HepG2 (cell line): Measurements from ENCODE around the gene SLC1A4. TPM values are rescaled to one million over a fixed set of nuclear protein-coding genes. Genes with fewer than 3 reads are reported as not detected.

ENCODE experiments used
- CBX5 ChIP-seq: sonication (generic); formaldehyde crosslinking; IDR thresholded peaks from 2 replicates; pipeline ENCODE4 v1.4.0; 2020; ENCODE audit warnings: missing genetic modification reagents, borderline replicate concordance
- CREBL2 ChIP-seq: sonication (generic); formaldehyde crosslinking; IDR thresholded peaks from 2 replicates; pipeline ENCODE4 v1.8.1; 2023; ENCODE audit warnings: missing genetic modification reagents, mild to moderate bottlenecking, borderline replicate concordance
- EED ChIP-seq: sonication (generic); formaldehyde crosslinking; IDR thresholded peaks from 2 replicates; pipeline ENCODE4 v1.5.0; 2020; ENCODE audit warnings: mild to moderate bottlenecking, missing genetic modification reagents
- FOSL2 ChIP-seq: sonication (generic); formaldehyde crosslinking; IDR thresholded peaks from 2 replicates; pipeline ENCODE4 v1.4.0; 2020; ENCODE audit warnings: missing genetic modification reagents
- FOXO1 ChIP-seq: sonication (generic); formaldehyde crosslinking; IDR thresholded peaks from 2 replicates; pipeline ENCODE4 v1.4.0; 2020; ENCODE audit warnings: missing genetic modification reagents
- HNRNPLL ChIP-seq: fragments of 200-400 bp; formaldehyde crosslinking; IDR thresholded peaks from 2 replicates; pipeline ENCODE4 v1.6.1; 2017; ENCODE audit warnings: mild to moderate bottlenecking, low read depth, low read length; ENCODE audit not compliant: poor library complexity, severe bottlenecking
- IKZF5 ChIP-seq: IDR thresholded peaks from 2 replicates; pipeline ENCODE4 v1.6.1; 2018; ENCODE audit warnings: missing genetic modification reagents, mild to moderate bottlenecking, missing compliant biosample characterization
- MTERF4 ChIP-seq: sonication (generic); formaldehyde crosslinking; IDR thresholded peaks from 2 replicates; pipeline ENCODE4 v1.8.0; 2023; ENCODE audit warnings: mild to moderate bottlenecking, missing genetic modification reagents
- NR3C1 ChIP-seq: sonication (generic); formaldehyde crosslinking; IDR thresholded peaks from 2 replicates; pipeline ENCODE4 v1.4.0; 2020; ENCODE audit warnings: missing genetic modification reagents
- RELA ChIP-seq: sonication (generic); formaldehyde crosslinking; IDR thresholded peaks from 2 replicates; pipeline ENCODE4 v1.4.0; 2020; ENCODE audit warnings: missing genetic modification reagents
- SSRP1 ChIP-seq: IDR thresholded peaks from 2 replicates; pipeline ENCODE4 v1.6.1; 2016; ENCODE audit warnings: control low read depth
- ZFP82 ChIP-seq: sonication (generic); formaldehyde crosslinking; IDR thresholded peaks from 2 replicates; pipeline ENCODE4 v1.5.1; 2020; ENCODE audit warnings: mild to moderate bottlenecking, missing genetic modification reagents, borderline replicate concordance
- ZMYM2 ChIP-seq: sonication (generic); formaldehyde crosslinking; IDR thresholded peaks from 2 replicates; pipeline ENCODE4 v1.8.0; 2022; ENCODE audit warnings: mild to moderate bottlenecking, missing genetic modification reagents
- ZNF770 ChIP-seq: sonication (generic); formaldehyde crosslinking; IDR thresholded peaks from 2 replicates; pipeline ENCODE4 v1.5.0; 2020; ENCODE audit warnings: mild to moderate bottlenecking, missing genetic modification reagents
- ZNF788 ChIP-seq: sonication (generic); formaldehyde crosslinking; IDR thresholded peaks from 2 replicates; pipeline ENCODE4 v1.5.0; 2020; ENCODE audit warnings: mild to moderate bottlenecking, missing genetic modification reagents, borderline replicate concordance
- ZSCAN31 ChIP-seq: sonication (generic); formaldehyde crosslinking; IDR thresholded peaks from 2 replicates; pipeline ENCODE4 v1.5.0; 2020; ENCODE audit warnings: low read depth, mild to moderate bottlenecking, missing genetic modification reagents
- polyA plus RNA-seq, 8 experiments: library from polyadenylated mRNA; depleted of rRNA in 3 of 8; stranded (reverse) in 7 of 8; unstranded in 1 of 8; fragments of >200 nt; fragmentation: Illumina TruSeq in 4 of 8; extraction: Trizol in 4 of 8; gene quantifications; 2 replicates each; pipeline versions ENCODE4 v1.2.1 to v1.2.3, GENCODE V29; 2011 to 2016; ENCODE audit warnings: low read depth in 4 of 8, missing spikeins in 1 of 8, mixed read lengths in 1 of 8; ENCODE audit not compliant: insufficient read depth in 1 of 8
- total RNA-seq, 5 experiments: library from RNA; depleted of rRNA; stranded (reverse); fragments of >200 nt; fragmentation: Illumina TruSeq; extraction: Trizol; gene quantifications; 2 replicates each; pipeline ENCODE4 v1.2.3, GENCODE V29; 2016; ENCODE audit warnings: low read depth in 1 of 5
- TF ChIP-seq, protein P1 (sequence below): sonication (generic); formaldehyde crosslinking; IDR thresholded peaks from 2 replicates; pipeline ENCODE4 v1.5.1; 2020; ENCODE audit warnings: missing genetic modification reagents, mild to moderate bottlenecking, borderline replicate concordance
- TF ChIP-seq, protein P2 (sequence below): sonication (generic); formaldehyde crosslinking; IDR thresholded peaks from 2 replicates; pipeline ENCODE4 v1.5.1; 2020; ENCODE audit warnings: mild to moderate bottlenecking, missing genetic modification reagents, borderline replicate concordance

The SLC1A4 gene
- total and polyA plus RNA-seq, 2 of the 13 experiments (the other 11 are each of a cell fraction or from before 2014, with no cell fraction given): 21.0 to 39.6 TPM

DNA sequence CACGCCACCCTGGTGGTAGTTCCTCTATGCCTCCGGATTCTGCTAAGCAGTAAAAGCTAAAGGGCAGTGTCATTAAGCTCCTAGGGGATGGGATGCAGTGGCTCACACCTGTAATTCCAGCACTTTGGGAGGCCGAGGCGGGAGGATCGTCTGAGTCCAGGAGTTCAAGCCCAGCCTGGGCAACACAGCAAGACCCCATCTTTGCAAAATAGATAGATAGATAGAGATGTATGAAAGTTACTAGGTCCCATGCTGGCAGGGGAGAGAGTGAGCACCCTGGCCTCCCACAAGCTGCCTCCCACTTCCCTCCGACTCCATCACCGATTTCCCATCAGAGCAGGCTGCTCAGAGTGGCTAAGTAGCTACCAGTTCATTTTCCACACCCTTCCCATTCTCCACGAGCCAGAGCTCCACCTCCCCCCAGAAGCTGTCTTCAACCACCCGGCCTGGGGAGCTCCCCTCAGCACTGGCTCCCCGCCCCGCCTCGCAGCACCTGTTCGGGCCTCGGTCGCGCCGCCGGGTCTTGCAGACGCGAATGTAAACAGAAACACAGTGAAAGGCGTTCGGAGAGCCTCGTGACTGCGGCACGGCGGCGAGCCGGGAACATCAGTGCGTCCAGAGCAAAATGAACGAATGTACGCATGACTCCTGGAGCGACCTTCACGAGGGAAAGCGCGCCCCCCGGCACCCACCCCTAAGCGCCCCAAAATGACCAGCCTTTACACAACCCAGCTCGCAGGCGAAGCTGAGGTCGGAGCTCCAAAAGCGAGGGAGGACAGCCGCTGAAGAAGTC, 66.4 kb downstream of the SLC1A4 start (continued):
- TF ChIP-seq FOXO1 (CRISPR knock-in tag) (peak; percentile 51), CBX5 (peak; percentile 17; the same call in 1 of the 2 replicates), RELA (CRISPR knock-in tag) (0 out of 2 replicates have a peak, but pooled peaks have one; percentile 14), EED (CRISPR knock-in tag) (0 out of 2 replicates have a peak, but pooled peaks have one; percentile 27), NR3C1 (CRISPR knock-in tag) (0 out of 2 replicates have a peak, but pooled peaks have one; percentile 67), HNRNPLL (no peak), MTERF4 (CRISPR knock-in tag) (peak; percentile 16; the same call in 1 of the 2 replicates), ZNF770 (CRISPR knock-in tag) (peak; percentile 94), CREBL2 (0 out of 2 replicates have a peak, but pooled peaks have one; percentile 70), ZMYM2 (CRISPR knock-in tag) (peak; percentile 73; the same call in 1 of the 2 replicates), IKZF5 (CRISPR knock-in tag) (peak; percentile 55; the same call in 1 of the 2 replicates), ZSCAN31 (CRISPR knock-in tag) (peak; percentile 50; the same call in 1 of the 2 replicates), ZFP82 (CRISPR knock-in tag) (no peak), SSRP1 (0 out of 2 replicates have a peak, but pooled peaks have one; percentile 31), FOSL2 (CRISPR knock-in tag) (peak; percentile 11; the same call in 1 of the 2 replicates), ZNF788 (peak; percentile 84; the same call in 1 of the 2 replicates)
- TF ChIP-seq, protein P1, sequence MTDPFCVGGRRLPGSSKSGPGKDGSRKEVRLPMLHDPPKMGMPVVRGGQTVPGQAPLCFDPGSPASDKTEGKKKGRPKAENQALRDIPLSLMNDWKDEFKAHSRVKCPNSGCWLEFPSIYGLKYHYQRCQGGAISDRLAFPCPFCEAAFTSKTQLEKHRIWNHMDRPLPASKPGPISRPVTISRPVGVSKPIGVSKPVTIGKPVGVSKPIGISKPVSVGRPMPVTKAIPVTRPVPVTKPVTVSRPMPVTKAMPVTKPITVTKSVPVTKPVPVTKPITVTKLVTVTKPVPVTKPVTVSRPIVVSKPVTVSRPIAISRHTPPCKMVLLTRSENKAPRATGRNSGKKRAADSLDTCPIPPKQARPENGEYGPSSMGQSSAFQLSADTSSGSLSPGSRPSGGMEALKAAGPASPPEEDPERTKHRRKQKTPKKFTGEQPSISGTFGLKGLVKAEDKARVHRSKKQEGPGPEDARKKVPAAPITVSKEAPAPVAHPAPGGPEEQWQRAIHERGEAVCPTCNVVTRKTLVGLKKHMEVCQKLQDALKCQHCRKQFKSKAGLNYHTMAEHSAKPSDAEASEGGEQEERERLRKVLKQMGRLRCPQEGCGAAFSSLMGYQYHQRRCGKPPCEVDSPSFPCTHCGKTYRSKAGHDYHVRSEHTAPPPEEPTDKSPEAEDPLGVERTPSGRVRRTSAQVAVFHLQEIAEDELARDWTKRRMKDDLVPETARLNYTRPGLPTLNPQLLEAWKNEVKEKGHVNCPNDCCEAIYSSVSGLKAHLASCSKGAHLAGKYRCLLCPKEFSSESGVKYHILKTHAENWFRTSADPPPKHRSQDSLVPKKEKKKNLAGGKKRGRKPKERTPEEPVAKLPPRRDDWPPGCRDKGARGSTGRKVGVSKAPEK (CRISPR knock-in tag): 0 out of 2 replicates have a peak, but pooled peaks have one; percentile 65
- TF ChIP-seq, protein P2, sequence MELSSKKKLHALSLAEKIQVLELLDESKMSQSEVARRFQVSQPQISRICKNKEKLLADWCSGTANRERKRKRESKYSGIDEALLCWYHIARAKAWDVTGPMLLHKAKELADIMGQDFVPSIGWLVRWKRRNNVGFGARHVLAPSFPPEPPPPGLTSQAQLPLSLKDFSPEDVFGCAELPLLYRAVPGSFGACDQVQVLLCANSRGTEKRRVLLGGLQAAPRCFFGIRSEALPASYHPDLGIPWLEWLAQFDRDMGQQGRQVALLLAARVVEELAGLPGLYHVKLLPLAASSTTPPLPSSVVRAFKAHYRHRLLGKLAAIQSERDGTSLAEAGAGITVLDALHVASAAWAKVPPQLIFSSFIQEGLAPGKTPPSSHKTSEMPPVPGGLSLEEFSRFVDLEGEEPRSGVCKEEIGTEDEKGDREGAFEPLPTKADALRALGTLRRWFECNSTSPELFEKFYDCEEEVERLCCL (CRISPR knock-in tag): 0 out of 2 replicates have a peak, but pooled peaks have one; percentile 34
